DLD1 (cell line): ENCODE results near the gene MACROD2.

Experiments used
- in situ Hi-C: cut with HindIII; loops from 2 replicates; pipeline ENCODE4 v1.10.0; 2017; ENCODE audit warnings: low sequenced_read_pairs

Gene MACROD2

DNA sequence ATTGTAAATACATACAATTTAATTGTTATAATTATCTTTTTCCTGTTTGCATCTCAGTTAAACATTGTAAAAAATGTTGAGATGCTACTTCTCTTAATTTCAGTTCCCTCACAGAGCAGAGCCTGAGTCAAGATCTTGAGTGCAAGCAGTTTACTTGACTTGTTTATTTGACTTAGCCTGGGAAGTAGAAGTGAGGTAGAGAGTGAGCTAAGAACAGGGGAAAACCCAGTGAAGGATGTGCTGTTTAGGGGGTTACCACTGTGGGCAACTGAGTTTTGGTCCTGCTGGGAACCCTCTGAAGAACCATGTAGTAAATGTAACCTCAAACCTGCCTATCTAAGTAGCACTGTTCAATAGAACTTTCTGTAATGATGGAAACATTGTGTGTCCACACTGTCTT, 837.3 kb downstream of the MACROD2 start:
- in situ Hi-C loops = no loop called here

GRCh38 chr20:14838663-14839628, 843.6 kb downstream of the MACROD2 start:
- in situ Hi-C loops = no loop called here

DNA sequence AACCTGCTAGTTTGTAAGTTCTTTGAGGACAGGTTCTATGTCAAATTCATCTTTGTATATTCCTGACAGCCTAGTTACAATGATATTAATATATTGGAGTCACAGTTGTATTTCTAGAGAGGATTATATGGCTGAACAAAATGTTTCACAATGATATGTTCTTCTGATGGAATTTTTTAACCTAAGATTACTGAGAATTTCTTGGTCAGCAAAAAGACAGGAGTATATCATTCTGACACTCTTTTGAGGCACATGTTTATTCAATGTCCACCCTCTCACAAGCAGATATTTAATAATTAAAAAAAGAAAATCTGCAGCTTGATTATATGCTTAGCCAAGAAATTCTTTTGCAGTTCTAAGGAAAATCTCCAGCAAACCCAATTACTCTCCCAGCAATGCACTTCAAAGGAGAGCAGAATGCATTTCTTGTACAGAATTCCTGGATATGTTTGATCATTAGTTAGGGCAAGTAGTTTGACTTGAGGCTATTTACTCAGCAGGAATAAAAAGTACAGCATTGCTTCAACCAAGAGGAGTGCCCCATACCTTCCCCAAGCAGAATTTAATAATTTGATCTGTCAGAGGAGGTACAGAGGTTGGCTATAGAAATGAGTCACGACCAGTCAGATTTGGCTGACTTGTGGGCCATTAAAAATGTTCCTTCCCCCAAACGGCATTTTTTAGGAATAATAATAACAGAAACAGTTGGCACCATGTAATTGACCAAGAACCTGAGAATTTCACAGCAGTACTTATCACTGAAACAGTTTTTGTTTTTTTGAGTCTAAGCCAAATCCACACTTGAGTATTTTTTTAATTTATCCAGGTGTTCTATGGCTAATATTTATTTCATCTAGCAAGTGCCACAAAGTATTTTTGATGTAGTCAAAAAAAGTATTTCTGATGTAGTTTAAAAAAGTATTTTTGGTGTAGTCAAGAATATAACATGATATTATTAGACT, 850.2 kb downstream of the MACROD2 start:
- in situ Hi-C loops = no loop called here

GRCh38 chr20:14848806-14849205, 853.5 kb downstream of the MACROD2 start:
- in situ Hi-C loops = no loop called here

GRCh38 chr20:14853079-14853478, 857.8 kb downstream of the MACROD2 start:
- in situ Hi-C loops = no loop called here

DNA sequence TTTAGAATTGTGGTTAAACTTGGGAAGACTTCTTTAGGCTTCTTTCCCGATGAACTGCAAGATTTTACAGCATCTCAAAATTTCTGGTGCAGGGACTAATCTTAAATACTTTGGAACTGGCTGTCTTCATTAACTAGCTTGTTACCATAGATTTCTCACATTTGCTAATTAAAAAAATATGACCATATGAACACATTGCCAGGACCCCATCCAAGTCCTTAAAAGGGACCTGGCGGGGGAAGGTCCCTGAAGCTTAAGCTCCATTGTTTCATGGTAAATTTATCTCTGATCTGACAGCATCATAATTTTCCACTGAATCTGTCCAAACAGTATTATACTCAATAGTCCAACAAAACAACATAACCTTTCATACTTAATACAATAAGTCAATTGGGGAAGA, 859.9 kb downstream of the MACROD2 start:
- in situ Hi-C loops = no loop called here

GRCh38 chr20:14859627-14860026, 864.3 kb downstream of the MACROD2 start:
- in situ Hi-C loops = no loop called here

DNA sequence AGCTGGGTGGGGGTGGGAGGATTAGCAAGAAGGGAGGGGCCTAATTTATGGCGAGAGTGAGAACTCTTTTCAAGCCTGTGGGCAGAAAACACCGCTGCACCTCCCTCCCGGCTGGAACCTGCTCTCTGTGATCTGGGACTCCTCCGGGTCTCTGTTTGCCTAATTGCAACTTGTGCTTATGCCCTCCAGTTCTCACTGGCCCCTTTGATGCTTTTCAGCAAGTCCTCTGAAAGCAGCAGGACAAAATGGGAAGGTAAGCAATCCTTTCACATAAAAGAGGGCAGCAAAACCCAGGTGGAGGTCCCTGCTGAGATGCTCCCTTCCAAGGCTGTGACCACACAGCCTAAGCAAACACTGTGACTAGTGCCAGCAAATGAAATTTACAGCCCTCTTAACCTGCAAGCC, 865.1 kb downstream of the MACROD2 start:
- in situ Hi-C loops = no loop called here

DNA sequence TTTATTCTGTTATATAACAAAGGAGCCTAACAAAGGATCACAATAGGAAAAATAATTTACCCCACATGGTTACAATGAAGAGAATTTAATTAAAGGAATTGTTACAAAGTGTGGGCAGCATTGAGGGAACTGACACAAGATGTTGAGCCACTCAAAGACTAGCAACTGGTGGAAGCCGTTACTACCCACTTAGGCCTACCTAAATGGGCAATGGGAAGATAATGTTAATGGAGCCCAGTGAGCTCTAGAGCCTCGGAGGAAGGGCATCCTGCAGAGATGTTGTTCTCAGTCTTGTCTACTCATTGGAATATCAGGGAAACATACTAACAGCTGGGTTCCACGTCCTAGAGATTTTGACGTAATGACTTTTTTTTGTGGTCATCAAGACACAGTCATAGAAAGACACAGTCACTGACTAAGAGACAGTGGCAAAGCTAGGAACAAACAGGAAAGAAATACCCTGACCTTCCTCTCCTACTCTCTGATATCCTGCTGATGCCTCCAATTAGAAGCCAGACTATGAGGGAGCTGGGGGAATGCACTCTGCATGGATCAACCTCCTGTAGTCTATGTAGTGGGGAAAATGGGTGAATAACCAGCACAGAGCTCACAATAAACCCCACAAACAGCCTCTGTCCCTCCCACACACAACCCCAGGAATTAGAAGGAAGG, 865.8 kb downstream of the MACROD2 start:
- in situ Hi-C loops = no loop called here

- in situ Hi-C loops = no loop called here
Observed at GRCh38 chr20:14865169-14865568, 869.9 kb downstream of the MACROD2 start.

DNA sequence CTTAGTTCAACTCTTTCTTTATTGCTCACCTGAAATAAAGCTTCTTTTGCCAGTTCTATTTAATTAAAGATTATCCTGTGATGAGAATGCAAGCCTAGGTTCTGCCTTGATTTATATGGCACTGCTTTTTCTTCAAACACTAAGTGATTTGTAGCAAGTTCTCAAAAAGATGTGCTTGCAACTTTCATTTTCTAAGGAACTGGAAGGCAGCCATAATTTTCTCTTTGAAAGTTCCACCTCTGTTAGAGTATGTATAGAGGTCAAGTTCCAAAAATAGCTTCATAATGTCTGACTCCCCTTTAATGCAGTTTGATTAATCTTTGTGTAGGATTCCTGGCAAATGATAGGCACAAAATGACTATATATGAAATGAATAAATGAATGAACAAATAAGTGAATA, 870.4 kb downstream of the MACROD2 start:
- in situ Hi-C loops = no loop called here

GRCh38 chr20:14866841-14867514, 871.7 kb downstream of the MACROD2 start:
- in situ Hi-C loops = no loop called here

DNA sequence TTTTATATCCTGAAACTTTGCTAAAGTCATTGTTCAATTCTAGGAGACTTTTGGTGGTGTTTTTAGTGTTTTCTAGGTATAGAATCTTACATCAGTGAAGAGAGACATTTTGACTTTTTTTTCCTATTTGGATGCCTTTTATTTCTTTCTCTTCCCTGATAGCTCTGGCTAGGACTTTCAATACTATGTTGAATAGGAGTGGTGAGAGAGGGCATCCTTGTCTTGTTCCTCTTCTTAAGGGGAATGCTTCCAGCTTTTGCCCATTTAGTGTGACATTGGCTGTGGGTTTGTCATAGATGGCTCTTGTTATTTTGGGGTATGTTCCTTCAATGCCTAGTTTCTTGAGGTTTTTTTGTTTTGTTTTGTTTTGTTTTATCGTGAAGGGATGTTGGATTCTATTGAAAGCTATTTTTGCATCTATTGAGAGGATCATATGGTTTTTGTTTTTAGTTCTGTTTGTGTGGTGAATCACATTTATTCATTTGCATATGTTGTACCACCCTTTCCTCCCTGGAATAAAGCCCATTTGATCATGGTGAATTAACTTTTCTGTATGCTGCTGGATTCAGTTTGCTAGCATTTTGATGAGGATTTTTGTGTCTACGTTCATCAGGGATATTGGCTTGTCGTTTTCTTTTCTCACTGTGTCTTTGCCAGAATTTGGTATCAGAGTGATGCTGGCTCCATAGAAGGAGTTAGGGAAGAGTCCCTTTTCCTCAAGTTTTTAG, 882.1 kb downstream of the MACROD2 start:
- in situ Hi-C loops = no loop called here

DNA sequence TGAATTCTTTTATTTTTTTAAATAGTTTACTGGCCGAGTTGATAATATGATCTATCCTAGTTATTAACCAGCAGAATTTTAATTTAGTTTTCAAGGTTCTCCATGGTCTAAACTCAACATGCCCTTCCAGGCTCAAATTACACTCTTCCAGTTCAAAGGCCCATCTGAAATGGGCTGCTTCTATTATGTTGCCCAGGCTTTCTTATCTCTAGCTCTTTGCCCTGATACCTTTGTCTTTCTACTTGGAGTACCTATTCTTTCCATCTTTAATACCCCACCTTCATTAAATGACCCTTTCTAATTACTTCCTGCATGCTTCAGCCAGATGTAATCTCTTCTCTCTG, 883.3 kb downstream of the MACROD2 start:
- in situ Hi-C loops = no loop called here

GRCh38 chr20:14879020-14879697, 883.8 kb downstream of the MACROD2 start:
- in situ Hi-C loops = no loop called here

GRCh38 chr20:14879839-14880238, 884.5 kb downstream of the MACROD2 start:
- in situ Hi-C loops = no loop called here

DNA sequence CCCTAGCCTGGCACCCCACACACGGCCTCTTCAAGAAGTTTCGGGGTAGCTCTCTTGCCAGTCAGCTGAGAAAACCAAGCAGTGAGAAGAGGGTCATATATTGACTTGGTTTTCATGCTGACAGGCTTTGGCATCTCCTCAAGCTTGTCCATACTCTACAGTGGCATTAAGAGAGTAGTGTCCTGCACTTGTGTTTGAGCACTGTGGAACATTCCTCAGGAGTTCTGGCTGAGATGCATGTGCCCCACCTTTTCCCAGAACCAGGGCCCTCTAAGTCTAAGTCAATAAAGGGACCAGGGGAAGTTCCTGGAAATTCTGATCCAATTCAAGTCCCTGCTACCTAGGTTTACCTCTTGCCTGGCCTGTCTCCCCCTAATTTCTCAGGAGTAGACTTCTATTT, 886.2 kb downstream of the MACROD2 start:
- in situ Hi-C loops = no loop called here

DNA sequence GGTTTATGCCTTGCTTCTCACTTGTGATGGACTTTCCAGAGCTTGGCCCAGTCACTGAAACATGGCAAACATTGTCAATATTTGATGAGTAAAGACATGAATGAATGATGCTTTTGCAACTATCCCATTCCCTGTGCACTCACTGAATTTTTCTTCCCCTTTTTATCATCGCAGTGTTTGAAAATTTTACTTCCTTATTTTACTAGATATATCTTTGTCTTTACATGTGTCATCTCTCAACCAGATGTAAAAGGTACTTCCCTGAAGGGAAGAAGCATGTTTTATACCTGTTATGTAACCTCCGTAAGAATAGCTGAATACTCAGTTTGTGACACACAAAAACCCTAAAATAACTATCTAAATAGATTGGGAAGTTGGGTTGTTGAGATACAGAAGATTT, 886.8 kb downstream of the MACROD2 start:
- in situ Hi-C loops = no loop called here

- in situ Hi-C loops = no loop called here
Observed at GRCh38 chr20:14882846-14883245, 887.5 kb downstream of the MACROD2 start.
